Mesenchymal stem cell (in vitro differentiated cells and primary cell): ENCODE measurements around the gene KIAA0825.
A peak's percentile ranks its signal among the peaks of the same experiment; 100 is the strongest.

Experiments used
- DNase-seq: peaks from one replicate; pipeline ENCODE4 v3.0.0-alpha.2; 2013
- H2AFZ ChIP-seq: one replicate; pipeline ENCODE4 v1.6.1; 2013; ENCODE audit warnings: low read depth, mild to moderate bottlenecking, control low read depth, inconsistent platforms, low read length, moderate library complexity
- H2AK5ac ChIP-seq: 2 replicates; pipeline ENCODE4 v1.6.1; 2013; ENCODE audit warnings: low read length, moderate library complexity, mild to moderate bottlenecking, inconsistent platforms; ENCODE audit not compliant: severe bottlenecking
- H2BK120ac ChIP-seq: one replicate; pipeline ENCODE4 v1.6.1; 2013; ENCODE audit warnings: low read depth, mild to moderate bottlenecking, inconsistent platforms, low read length, moderate library complexity
- H2BK12ac ChIP-seq, 2 experiments: one replicate each; pipeline ENCODE4 v1.6.1; 2013; ENCODE audit warnings: inconsistent platforms in 2 of 2, low read length in 2 of 2, mild to moderate bottlenecking in 2 of 2, moderate library complexity in 2 of 2, control low read depth in 1 of 2
- H2BK15ac ChIP-seq: one replicate; pipeline ENCODE4 v1.6.1; 2013; ENCODE audit warnings: mild to moderate bottlenecking, low read depth, inconsistent platforms; ENCODE audit not compliant: poor library complexity, severe bottlenecking
- H2BK5ac ChIP-seq: 2 replicates; pipeline ENCODE4 v1.6.1; 2013; ENCODE audit warnings: low read depth, mild to moderate bottlenecking, low read length, control low read depth, inconsistent platforms; ENCODE audit not compliant: poor library complexity, severe bottlenecking
- H3K14ac ChIP-seq, 2 experiments: one replicate each; pipeline ENCODE4 v1.6.1; 2013; ENCODE audit warnings: inconsistent platforms in 2 of 2, low read length in 2 of 2, control low read depth in 1 of 2, mild to moderate bottlenecking in 1 of 2, moderate library complexity in 1 of 2
- H3K18ac ChIP-seq, 2 experiments: one replicate each; pipeline ENCODE4 v1.6.1; 2013; ENCODE audit warnings: inconsistent platforms in 2 of 2, low read length in 2 of 2, control low read depth in 1 of 2, low read depth in 1 of 2, mild to moderate bottlenecking in 1 of 2
- H3K23ac ChIP-seq, 2 experiments: one replicate each; pipeline ENCODE4 v1.6.1; 2013; ENCODE audit warnings: inconsistent platforms in 2 of 2, low read length in 2 of 2, mild to moderate bottlenecking in 2 of 2, moderate library complexity in 2 of 2, control low read depth in 1 of 2
- H3K27ac ChIP-seq: 2 replicates; pipeline ENCODE4 v1.5.1; 2013; ENCODE audit warnings: mild to moderate bottlenecking, moderate library complexity, low read length, control low read depth, inconsistent platforms; ENCODE audit not compliant: poor library complexity, severe bottlenecking
- H3K27me3 ChIP-seq, 2 experiments: 2 replicates each; pipeline versions ENCODE4 v1.6.1 to v1.7.0; 2013; ENCODE audit warnings: low read length in 2 of 2, mild to moderate bottlenecking in 2 of 2, moderate library complexity in 2 of 2, control low read depth in 1 of 2, inconsistent platforms in 1 of 2; ENCODE audit not compliant: control insufficient read depth in 1 of 2, insufficient read depth in 1 of 2
- H3K36me3 ChIP-seq, 2 experiments: 2 replicates each; pipeline versions ENCODE4 v1.6.1 to v1.7.0; 2013; ENCODE audit warnings: low read length in 2 of 2, control low read depth in 1 of 2, inconsistent platforms in 1 of 2, low read depth in 1 of 2, mild to moderate bottlenecking in 1 of 2; ENCODE audit not compliant: insufficient read depth in 2 of 2, control insufficient read depth in 1 of 2
- H3K4ac ChIP-seq, 2 experiments: one replicate each; pipeline ENCODE4 v1.6.1; 2013; ENCODE audit warnings: inconsistent platforms in 2 of 2, low read length in 2 of 2, mild to moderate bottlenecking in 2 of 2, moderate library complexity in 2 of 2, control low read depth in 1 of 2, low read depth in 1 of 2
- H3K4me1 ChIP-seq: 2 replicates; pipeline ENCODE4 v1.6.1; 2013; ENCODE audit warnings: low read depth, low read length, control low read depth; ENCODE audit not compliant: control insufficient read depth, insufficient read depth
- H3K4me2 ChIP-seq: 2 replicates; pipeline ENCODE4 v1.6.1; 2013; ENCODE audit warnings: low read length, mild to moderate bottlenecking, inconsistent platforms; ENCODE audit not compliant: poor library complexity, severe bottlenecking
- H3K4me3 ChIP-seq, 2 experiments: 2 replicates each; pipeline versions ENCODE4 v1.5.1 to v1.7.0; 2013; ENCODE audit warnings: low read length in 2 of 2, mild to moderate bottlenecking in 2 of 2, control low read depth in 1 of 2, low read depth in 1 of 2; ENCODE audit not compliant: insufficient read depth in 1 of 2
- H3K79me1 ChIP-seq: replicated peaks from 2 replicates; pipeline ENCODE4 v1.6.1; 2013; ENCODE audit warnings: mild to moderate bottlenecking, control low read depth, low read length, inconsistent platforms; ENCODE audit not compliant: poor library complexity, severe bottlenecking
- H3K9ac ChIP-seq: 2 replicates; pipeline ENCODE4 v1.7.0; 2013; ENCODE audit warnings: mild to moderate bottlenecking, low read length, moderate library complexity
- H3K9me3 ChIP-seq: 2 replicates; pipeline ENCODE4 v1.7.0; 2013; ENCODE audit warnings: mild to moderate bottlenecking, low read length; ENCODE audit not compliant: control insufficient read depth
- H4K8ac ChIP-seq: one replicate; pipeline ENCODE4 v1.6.1; 2013; ENCODE audit warnings: inconsistent platforms, mild to moderate bottlenecking, low read length, moderate library complexity
- H4K91ac ChIP-seq: one replicate; pipeline ENCODE4 v1.6.1; 2013; ENCODE audit warnings: mild to moderate bottlenecking, low read length, inconsistent platforms
- WGBS: methylation state at CpG from one replicate; pipeline ENCODE4 v1.1.7; 2013; ENCODE audit warnings: mixed read lengths; 5-methylcytosine and 5-hydroxymethylcytosine counted together

The KIAA0825 gene

GRCh38 chr5:94540856-94541494 lies 77.4 kb downstream of the KIAA0825 start:
- Histone ChIP-seq H3K27me3 (no peaks in the 10 kb centered on the region), H3K9ac (no peak overlapping the region), H3K27ac (no peak overlapping the region), H3K4me2 (no peak overlapping the region), H4K91ac (no peak overlapping the region), H2AFZ (no peak overlapping the region), H3K36me3 (no peaks in the 10 kb centered on the region), H2BK15ac (no peak overlapping the region), H3K14ac (no peak overlapping the region), H2BK120ac (no peak overlapping the region), H3K23ac (no peak overlapping the region), H3K4me3 (no peak overlapping the region), H3K18ac (no peak overlapping the region), H2BK5ac (no peak overlapping the region), H2AK5ac (no peak overlapping the region), H3K9me3 (peaks cover 28% of the 10 kb centered on the region), H2BK12ac (no peak overlapping the region), H3K79me1 (no peaks in the 10 kb centered on the region), H3K4ac (no peak overlapping the region), H3K4me1 (no peaks in the 10 kb centered on the region), H4K8ac (no peak overlapping the region)
- WGBS, result 93% methylated on average over 5 of the region's 6 CpGs
- DNase-seq, result no peak

GRCh38 chr5:94538260-94538659 lies 80.1 kb downstream of the KIAA0825 start:
- Histone ChIP-seq H3K27ac (no peak overlapping the region), H3K4me3 (no peak overlapping the region), H2AK5ac (no peak overlapping the region), H3K23ac (no peak overlapping the region), H3K4ac (no peak overlapping the region), H4K8ac (no peak overlapping the region), H3K79me1 (no peaks in the 10 kb centered on the region), H3K18ac (no peak overlapping the region), H2AFZ (no peak overlapping the region), H3K36me3 (peaks cover 0 to 4% of the 10 kb centered on the region in 2 experiments), H3K9ac (no peak overlapping the region), H2BK12ac (no peak overlapping the region), H3K4me2 (no peak overlapping the region), H2BK120ac (no peak overlapping the region), H2BK15ac (no peak overlapping the region), H4K91ac (no peak overlapping the region), H3K27me3 (no peaks in the 10 kb centered on the region), H3K4me1 (no peaks in the 10 kb centered on the region), H3K9me3 (peaks cover 28% of the 10 kb centered on the region), H3K14ac (no peak overlapping the region), H2BK5ac (no peak overlapping the region)
- 69% methylated on average over 2 of the region's 3 CpGs for WGBS
- no peak for DNase-seq

GRCh38 chr5:94526706-94527105 lies 91.7 kb downstream of the KIAA0825 start:
- H3K4me2 ChIP-seq, result no peak overlapping the region
- no peak overlapping the region for H3K4me3 ChIP-seq
- no peak overlapping the region for H2BK5ac ChIP-seq
- H3K14ac ChIP-seq, result no peak overlapping the region
- no peak for DNase-seq
- no peak overlapping the region for H3K23ac ChIP-seq
- no peak overlapping the region for H2AK5ac ChIP-seq
- H3K4ac ChIP-seq, result no peak overlapping the region
- no peak overlapping the region for H3K18ac ChIP-seq
- H4K91ac ChIP-seq, result no peak overlapping the region
- H2AFZ ChIP-seq, result no peak overlapping the region
- H3K27ac ChIP-seq, result no peak overlapping the region
- no peak overlapping the region for H4K8ac ChIP-seq
- no peak overlapping the region for H3K9ac ChIP-seq
- H3K36me3 ChIP-seq, result no peaks in the 10 kb centered on the region
- H3K9me3 ChIP-seq, result no peaks in the 10 kb centered on the region
- no peak overlapping the region for H2BK120ac ChIP-seq
- no peak overlapping the region for H2BK12ac ChIP-seq
- H3K79me1 ChIP-seq, result no peaks in the 10 kb centered on the region
- no peaks in the 10 kb centered on the region for H3K4me1 ChIP-seq
- H3K27me3 ChIP-seq, result no peaks in the 10 kb centered on the region
- no CpG with 5 or more reads among the region's 2 CpGs for WGBS
- no peak overlapping the region for H2BK15ac ChIP-seq

GRCh38 chr5:94524841-94525697 lies 93.3 kb downstream of the KIAA0825 start:
- WGBS, result 67% methylated on average over 4 of the region's 4 CpGs

More at GRCh38 chr5:94524841-94525697, 93.3 kb downstream of the KIAA0825 start:
- Histone ChIP-seq H3K14ac (no peak overlapping the region), H3K36me3 (no peaks in the 10 kb centered on the region), H3K4me1 (no peaks in the 10 kb centered on the region), H2BK120ac (no peak overlapping the region), H3K4me2 (no peak overlapping the region), H2BK12ac (no peak overlapping the region), H3K9ac (no peak overlapping the region), H3K27ac (no peak overlapping the region), H3K79me1 (no peaks in the 10 kb centered on the region), H3K23ac (no peak overlapping the region), H3K18ac (no peak overlapping the region), H4K91ac (no peak overlapping the region), H3K4ac (no peak overlapping the region), H4K8ac (no peak overlapping the region), H2AK5ac (no peak overlapping the region), H3K4me3 (no peak overlapping the region), H2BK5ac (no peak overlapping the region), H3K9me3 (no peaks in the 10 kb centered on the region), H2BK15ac (no peak overlapping the region), H2AFZ (no peak overlapping the region), H3K27me3 (no peaks in the 10 kb centered on the region)
- peak; percentile 36 for DNase-seq
